Left ventricle myocardium inferior (tissue), 1 donor: ENCODE measurements around the gene KRT85. TPM values are rescaled to one million over a fixed set of nuclear protein-coding genes. Genes with fewer than 3 reads are reported as not detected.

Experiments used
- DNase-seq: peaks from one replicate; pipeline ENCODE4 v3.0.0-alpha.2; 2020
- H3K27ac ChIP-seq: fragments of 200-600 bp; replicated peaks from 2 replicates; pipeline ENCODE4 v1.8.0; 2021
- H3K27me3 ChIP-seq: fragments of 200-600 bp; 2 replicates; pipeline ENCODE4 v1.8.0; 2021; ENCODE audit warnings: low read depth
- H3K36me3 ChIP-seq: fragments of 200-600 bp; 2 replicates; pipeline ENCODE4 v1.8.0; 2021
- H3K4me1 ChIP-seq: fragments of 200-600 bp; 2 replicates; pipeline ENCODE4 v1.8.0; 2021
- H3K4me3 ChIP-seq: fragments of 200-600 bp; 2 replicates; pipeline ENCODE4 v1.8.0; 2021; ENCODE audit warnings: mild to moderate bottlenecking, moderate library complexity
- H3K9me3 ChIP-seq: fragments of 200-600 bp; replicated peaks from 2 replicates; pipeline ENCODE4 v1.8.0; 2021
- intact Hi-C: fragments of 100-400 bp; cut with micrococcal nuclease; formaldehyde crosslinking; loops from one replicate; pipeline ENCODE4 v1.11.0; 2022
- total RNA-seq: library from RNA; stranded (reverse); fragmentation: NEBNext Ultra II Directional; extraction: Animal tissue kit (Norgen Biotek cat#: 25700); gene quantifications from one replicate; pipeline ENCODE4 v1.2.1, GENCODE V29; 2021
- TF ChIP-seq, protein P1 (sequence below): fragments of 200-600 bp; IDR thresholded peaks from 2 replicates; pipeline ENCODE4 v1.8.0; 2021; ENCODE audit warnings: antibody characterized with exemption, mild to moderate bottlenecking, borderline replicate concordance
- donor health status: DM: no; HTN: yes; CAD: no; lungs with severe emphysema.

Gene KRT85
- total RNA-seq, 1 donor from 2014 or later, result not detected

- H3K27me3 ChIP-seq, result peaks cover 85% of the 10 kb centered on the region
- no peak overlapping the region for H3K27ac ChIP-seq
- H3K36me3 ChIP-seq, result no peaks in the 10 kb centered on the region
- DNase-seq, result no peak
- H3K9me3 ChIP-seq, result no peaks in the 10 kb centered on the region
- intact Hi-C loops, result no loop called here
- no peak overlapping the region for H3K4me3 ChIP-seq
- no peaks in the 10 kb centered on the region for H3K4me1 ChIP-seq
- TF ChIP-seq, protein P1, sequence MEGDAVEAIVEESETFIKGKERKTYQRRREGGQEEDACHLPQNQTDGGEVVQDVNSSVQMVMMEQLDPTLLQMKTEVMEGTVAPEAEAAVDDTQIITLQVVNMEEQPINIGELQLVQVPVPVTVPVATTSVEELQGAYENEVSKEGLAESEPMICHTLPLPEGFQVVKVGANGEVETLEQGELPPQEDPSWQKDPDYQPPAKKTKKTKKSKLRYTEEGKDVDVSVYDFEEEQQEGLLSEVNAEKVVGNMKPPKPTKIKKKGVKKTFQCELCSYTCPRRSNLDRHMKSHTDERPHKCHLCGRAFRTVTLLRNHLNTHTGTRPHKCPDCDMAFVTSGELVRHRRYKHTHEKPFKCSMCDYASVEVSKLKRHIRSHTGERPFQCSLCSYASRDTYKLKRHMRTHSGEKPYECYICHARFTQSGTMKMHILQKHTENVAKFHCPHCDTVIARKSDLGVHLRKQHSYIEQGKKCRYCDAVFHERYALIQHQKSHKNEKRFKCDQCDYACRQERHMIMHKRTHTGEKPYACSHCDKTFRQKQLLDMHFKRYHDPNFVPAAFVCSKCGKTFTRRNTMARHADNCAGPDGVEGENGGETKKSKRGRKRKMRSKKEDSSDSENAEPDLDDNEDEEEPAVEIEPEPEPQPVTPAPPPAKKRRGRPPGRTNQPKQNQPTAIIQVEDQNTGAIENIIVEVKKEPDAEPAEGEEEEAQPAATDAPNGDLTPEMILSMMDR, result no peak
These were observed 45.2 kb downstream of the KRT85 start for GRCh38 chr12:52322069-52322468.

DNA sequence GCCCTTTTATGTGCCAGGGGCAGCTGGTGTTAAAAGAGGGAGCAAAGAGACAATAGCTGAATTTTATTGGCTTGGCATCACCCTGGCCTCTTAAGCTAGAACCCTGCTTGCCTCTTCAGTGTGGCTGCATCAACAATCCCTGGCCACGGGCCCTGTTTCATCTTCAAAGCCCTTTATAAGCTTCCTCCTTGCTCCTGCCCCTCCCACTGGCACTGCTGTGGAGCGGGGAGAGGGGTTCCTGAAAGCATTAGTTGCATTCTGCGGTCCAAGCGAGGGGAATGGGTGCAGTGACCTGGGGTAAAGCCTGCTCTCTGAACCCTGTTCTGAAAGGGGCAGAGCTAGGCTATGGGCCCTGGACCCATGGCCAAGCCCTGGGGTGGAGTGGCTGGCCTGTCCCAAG lies 45.9 kb downstream of the KRT85 start:
- intact Hi-C loops, result no loop called here
- H3K4me1 ChIP-seq, result no peaks in the 10 kb centered on the region
- H3K9me3 ChIP-seq, result no peaks in the 10 kb centered on the region
- TF ChIP-seq, protein P1, result no peak
- DNase-seq, result no peak
- peaks cover 84% of the 10 kb centered on the region for H3K27me3 ChIP-seq
- no peak overlapping the region for H3K27ac ChIP-seq
- H3K4me3 ChIP-seq, result no peak overlapping the region
- no peaks in the 10 kb centered on the region for H3K36me3 ChIP-seq

DNA sequence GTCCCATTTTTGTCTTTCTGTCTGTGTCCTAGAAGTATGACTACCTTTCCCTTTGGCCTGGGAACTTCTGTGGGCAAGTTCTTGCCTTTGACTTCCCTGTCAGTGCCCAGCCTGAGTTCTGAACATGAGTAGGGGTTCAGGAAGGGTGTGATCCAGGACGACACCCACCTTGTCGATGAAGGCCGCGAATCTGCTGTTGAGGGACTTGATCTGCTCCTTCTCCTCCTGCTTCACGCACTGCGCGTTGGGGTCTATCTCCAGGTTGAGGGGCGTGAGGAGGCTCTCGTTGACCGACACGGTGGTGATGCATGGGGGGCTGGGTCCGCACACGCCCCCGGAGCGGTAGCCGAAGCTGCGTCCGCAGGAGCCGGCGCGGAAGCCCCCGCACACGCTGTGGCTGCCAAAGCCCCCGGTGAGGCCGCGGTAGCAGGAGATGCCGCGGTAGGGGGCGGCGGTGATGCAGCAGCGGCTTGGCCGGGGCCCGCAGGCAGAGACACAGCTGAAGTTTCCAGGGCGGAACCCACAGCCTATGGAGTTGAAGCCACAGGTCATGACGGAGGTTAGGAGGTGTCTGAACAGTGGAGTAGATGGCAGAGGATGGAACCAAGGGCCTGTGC lies 46.4 kb downstream of the KRT85 start, which contains the start of gene KRT83:
Gene KRT83, minus strand, starts transcription at position 615 of the 617 bp plus-strand sequence. Its CDS starts 63 bp downstream, at position 552.
- Histone ChIP-seq H3K4me3 (no peak within 1 kb of the TSS), H3K27me3 (peaks cover 84% of the 10 kb centered on the region), H3K27ac (no peak within 1 kb of the TSS), H3K9me3 (no peaks in the 10 kb centered on the region), H3K4me1 (no peaks in the 10 kb centered on the region), H3K36me3 (no peaks in the 10 kb centered on the region)
- intact Hi-C loops, result no loop called here
- TF ChIP-seq, protein P1, result no peak
- no peak for DNase-seq

- Histone ChIP-seq H3K4me1 (no peaks in the 10 kb centered on the region), H3K9me3 (no peaks in the 10 kb centered on the region), H3K4me3 (no peak overlapping the region), H3K27me3 (peaks cover 91% of the 10 kb centered on the region), H3K36me3 (no peaks in the 10 kb centered on the region), H3K27ac (no peak overlapping the region)
- TF ChIP-seq, protein P1, result no peak
- DNase-seq, result no peak
- intact Hi-C loops, result no loop called here
These were observed 48.2 kb downstream of the KRT85 start for GRCh38 chr12:52319097-52319496.

GRCh38 chr12:52318241-52318990 lies 48.9 kb downstream of the KRT85 start:
- Histone ChIP-seq H3K27ac (no peak overlapping the region), H3K27me3 (peaks cover 91% of the 10 kb centered on the region), H3K9me3 (no peaks in the 10 kb centered on the region), H3K4me3 (no peak overlapping the region), H3K4me1 (no peaks in the 10 kb centered on the region), H3K36me3 (no peaks in the 10 kb centered on the region)
- intact Hi-C loops, result no loop called here
- TF ChIP-seq, protein P1, result no peak
- no peak for DNase-seq
